GM21515 (cell line): Measurements from ENCODE around the gene OCA2.
"Not testable (repeated sequence)": the region's sequence is repeated elsewhere in the genome, so short reads cannot be mapped to it uniquely, and the experiment has no call there.

Experiments used
- ATAC-seq: cut with Tn5 transposase; IDR thresholded peaks from one replicate; pipeline ENCODE4 v1.9.1; 2021; ENCODE audit not compliant: unreplicated experiment

The OCA2 gene

DNA sequence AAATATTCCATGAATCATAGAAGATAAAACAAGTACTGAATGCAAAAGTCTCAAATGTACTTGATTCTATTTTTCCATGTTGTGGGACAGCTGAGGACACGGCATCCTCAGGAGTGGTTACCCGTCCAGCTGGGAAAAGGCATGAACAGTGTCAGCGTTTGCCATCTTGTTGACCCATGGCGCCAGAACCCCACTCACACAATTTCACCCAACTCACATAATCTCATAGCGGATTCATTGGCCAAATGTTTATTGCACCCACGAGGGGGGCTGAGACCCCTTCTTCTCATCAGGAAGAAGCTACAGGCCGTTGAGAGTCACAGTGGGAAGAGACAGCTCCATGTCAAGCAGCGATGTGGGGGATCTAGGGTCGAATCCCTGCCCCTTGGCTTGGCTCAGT is 72.9 kb downstream of the OCA2 start:
- no peak for ATAC-seq

- ATAC-seq = no peak
Observed at GRCh38 chr15:28025413-28025812, 73.7 kb downstream of the OCA2 start.

GRCh38 chr15:28024889-28025250 is 74.2 kb downstream of the OCA2 start:
- no peak for ATAC-seq

- no peak for ATAC-seq
Observed at GRCh38 chr15:28023933-28024888, 74.9 kb downstream of the OCA2 start.

GRCh38 chr15:28023422-28023821 is 75.7 kb downstream of the OCA2 start:
- ATAC-seq = no peak

DNA sequence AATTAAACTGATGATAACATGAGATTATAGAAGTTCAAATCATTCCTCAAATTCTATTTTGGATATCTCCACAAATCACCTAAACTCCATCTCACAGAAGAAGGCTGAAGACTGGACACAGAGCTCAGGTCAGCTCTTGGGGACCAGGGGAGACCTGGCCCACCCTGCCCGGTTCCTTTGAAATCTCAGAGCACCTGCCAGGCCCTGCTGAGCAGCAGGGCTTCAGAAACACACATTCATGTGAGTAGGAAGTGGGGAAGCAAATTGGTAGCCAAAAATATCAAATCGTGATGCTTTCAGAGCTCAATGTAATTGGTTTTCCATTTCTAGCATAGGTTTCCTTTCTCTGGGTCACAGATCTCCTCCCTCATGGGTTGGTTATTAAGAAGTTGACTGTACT is 76.2 kb downstream of the OCA2 start:
- ATAC-seq = no peak

DNA sequence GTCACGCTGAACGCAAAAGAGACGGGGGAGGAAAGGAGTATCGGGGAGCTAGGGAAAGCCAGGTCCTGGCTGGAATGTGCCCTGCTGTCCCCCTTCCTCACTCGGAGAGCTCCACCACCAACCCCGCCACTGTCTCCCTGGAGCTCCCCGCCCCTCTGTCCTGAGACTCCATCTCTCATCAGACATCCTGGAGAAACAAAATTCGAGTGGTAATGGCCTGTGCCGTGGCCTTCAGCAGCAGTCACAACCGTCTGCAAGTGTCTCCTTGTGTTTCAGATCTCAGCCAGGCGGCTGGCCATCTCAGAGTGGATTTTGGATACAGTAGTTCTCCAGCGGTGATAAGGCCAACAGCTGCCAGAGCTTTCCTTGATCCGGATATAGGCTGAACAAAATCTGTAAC is 76.9 kb downstream of the OCA2 start:
- ATAC-seq = no peak

DNA sequence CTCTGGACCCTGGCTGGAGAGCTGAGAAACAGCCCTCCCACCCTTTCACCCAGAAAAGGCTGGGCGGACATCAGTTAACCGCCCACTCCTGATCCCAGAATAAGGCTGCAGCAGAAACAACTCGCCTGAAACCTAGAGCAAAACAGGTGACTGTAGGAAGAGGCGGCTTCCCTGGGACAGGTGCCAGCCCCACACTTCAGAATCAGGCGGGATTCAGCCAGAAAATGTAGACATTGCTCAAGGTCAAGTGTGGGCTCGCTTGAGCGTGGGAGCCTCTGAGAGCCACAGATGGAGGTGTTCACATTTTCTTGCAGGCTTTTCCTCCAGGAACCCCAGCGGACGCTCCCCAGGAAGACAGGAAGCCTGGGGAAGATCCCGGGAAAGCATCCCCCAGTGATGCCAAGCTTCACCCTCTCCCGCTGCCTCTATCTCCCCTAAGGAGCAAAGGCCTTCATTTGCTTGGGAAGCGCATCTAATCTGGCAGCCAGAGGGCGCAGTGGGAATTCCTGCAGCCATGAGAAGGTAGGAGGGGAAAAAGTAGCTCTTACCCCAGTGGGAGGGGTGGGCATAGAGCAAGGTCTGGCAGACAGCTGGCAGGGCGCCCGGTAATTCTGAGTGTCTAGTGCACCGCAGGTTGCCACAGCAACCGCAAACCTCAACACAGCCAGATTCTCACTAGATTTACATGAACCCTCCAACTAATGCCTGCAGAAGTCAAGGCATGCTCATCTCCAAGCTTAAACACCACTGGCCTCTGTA is 77.7 kb downstream of the OCA2 start:
- no peak for ATAC-seq

GRCh38 chr15:28020644-28021043 is 78.5 kb downstream of the OCA2 start:
- ATAC-seq = no peak

- no peak for ATAC-seq
Observed at GRCh38 chr15:28019594-28020309, 79.4 kb downstream of the OCA2 start.

DNA sequence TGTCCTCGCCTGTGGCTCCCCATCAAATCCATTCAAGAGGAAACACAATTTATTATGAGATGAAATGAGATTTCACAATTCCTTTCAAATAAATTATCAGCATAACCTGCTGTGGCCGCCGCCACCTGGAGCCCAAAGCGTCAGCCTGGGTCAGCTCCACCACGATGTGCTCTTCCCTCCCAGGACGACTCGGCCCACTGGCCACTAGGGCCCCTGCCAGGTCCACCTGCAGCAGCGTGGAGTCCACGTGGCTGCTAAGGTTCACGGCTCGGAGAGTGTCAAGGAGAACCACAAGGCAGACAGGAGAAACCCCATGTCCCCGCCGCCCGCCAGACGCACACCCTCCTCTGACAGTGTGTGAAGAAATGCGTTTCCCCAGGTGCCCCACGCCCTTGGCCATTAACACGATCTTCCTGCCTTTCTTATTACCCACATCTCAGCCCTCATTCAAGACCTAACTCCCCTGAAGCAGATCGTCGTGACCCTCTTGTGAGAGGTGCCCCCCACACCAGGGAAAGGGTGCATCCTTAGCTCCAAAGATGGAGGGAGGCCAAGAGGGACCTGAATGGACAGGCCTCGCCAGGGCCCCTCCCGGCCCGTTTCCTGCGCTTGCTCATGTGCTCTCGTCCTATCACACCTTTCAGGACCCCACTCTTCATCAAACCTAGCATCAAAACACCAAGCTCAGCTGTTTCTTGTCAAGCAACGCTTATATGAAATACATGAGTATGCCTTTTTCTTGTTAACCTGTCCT is 80.6 kb downstream of the OCA2 start:
- ATAC-seq = no peak

DNA sequence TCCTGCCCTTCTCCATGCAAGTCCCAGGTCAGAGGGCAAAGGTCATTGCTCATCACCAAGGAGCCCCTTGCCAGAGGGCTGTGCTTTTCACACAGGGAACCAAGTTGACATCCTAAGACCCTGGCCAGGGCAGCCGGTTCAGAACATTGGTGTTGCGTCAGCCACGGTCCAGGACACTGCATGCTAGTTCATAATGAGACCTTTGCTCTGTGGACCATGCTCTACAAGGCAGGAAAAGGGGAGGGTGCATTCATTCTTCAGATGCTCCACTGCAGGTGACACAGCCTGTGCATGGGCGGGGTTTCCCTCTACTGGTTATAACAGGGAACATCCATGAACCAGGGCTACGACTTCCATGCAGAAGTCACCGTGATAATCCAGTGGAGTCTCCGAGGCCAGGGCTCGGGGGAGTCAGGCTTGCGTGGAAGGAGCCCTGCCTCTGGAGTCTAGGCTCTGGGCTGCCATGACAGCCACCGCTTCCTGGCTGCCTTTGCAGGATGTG is 81.6 kb downstream of the OCA2 start:
- ATAC-seq = no peak

GRCh38 chr15:28015855-28016254 is 83.3 kb downstream of the OCA2 start:
- ATAC-seq = no peak

DNA sequence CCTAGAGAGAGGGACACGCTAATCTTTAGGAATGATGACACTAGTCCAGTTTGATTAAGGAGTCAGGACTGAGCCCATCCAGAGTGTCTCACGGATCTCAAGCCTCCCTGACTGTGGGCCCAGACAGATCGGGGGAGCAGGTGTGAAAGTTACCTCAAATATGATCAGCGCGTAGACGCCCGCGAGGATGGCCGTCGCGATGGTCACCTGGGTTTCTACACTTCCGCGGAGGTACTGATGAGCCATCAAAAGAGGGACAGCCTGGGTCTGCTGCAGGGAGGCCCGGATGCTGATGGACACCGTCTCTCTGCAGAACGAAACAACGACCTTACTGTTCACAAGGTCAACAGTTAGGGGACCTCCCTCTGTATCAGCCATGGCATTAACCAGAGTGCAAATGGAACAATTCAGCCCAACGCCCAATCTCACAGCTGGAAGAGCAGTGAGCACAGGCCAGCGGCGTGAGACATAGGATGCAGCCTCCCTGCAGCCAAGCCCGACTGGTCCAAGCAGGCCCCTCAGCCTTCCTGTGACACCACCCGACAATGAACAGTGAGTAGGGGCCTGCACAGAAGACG is 84.4 kb downstream of the OCA2 start:
- no peak for ATAC-seq

- no peak for ATAC-seq
Observed at GRCh38 chr15:28013976-28014375, 85.1 kb downstream of the OCA2 start.

DNA sequence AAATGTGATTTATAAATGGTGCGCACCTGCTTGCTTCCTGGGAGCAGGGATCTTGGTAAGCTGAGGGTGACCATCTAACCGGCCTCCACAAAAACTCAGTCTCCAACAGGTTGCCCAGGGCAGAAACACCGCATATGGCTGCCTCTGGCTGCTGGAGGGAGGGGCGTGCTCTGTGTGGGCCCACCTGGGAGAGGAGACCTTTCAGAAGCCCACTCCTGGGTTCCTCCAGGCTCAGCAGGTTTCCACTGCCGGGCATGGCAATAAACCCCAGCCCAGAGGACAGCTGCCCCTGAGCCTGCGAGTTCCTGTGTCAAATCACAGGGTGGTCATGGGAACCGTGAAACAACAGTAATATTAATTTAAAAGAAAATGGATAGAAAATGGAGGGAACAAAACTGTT is 85.6 kb downstream of the OCA2 start:
- no peak for ATAC-seq

DNA sequence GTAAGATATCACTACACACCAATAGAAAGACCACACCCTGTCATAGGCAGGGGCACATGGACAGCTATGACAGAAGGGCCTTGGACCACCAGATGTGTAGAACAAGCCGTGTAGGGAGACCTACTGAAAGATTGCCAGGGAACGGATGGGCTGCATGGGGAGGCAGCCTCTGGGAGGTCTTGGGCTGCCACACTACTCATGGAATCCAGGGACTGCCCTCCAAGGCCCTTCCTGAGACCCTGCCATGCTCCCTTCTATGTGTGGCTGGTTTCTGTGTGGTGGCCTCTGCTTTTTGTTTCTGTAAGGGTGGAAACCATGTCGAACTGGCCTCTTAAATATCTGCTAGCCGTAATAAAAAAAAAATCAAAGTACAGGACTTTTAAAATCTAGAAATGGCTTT is 86.9 kb downstream of the OCA2 start:
- ATAC-seq = no peak

DNA sequence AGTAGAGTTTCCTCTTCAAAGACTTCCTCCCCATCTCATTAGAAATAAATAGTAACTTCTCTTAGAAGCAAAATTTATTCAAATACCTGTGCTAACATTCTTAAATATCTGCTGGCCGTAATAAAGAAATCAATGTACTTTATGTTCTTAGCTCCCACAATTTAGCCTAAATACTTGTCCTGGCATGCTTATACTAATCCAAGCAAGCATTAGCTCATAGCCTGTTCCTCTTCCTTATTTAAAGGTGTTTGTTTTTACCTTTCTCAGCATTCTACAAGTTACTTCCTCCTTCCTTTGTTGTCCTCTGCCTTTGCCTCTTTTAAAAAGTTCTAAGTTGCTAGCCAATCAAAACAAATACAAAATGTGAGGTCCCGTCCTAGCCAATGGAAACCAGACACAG is 90.9 kb downstream of the OCA2 start:
- not testable (repeated sequence) for ATAC-seq

GRCh38 chr15:28006116-28006905 is 92.8 kb downstream of the OCA2 start:
- no peak for ATAC-seq
